Measurements from ENCODE around the gene HDAC7. TPM values are rescaled to one million over a fixed set of nuclear protein-coding genes. Genes with fewer than 3 reads are reported as not detected.
A peak's percentile ranks its signal among the peaks of the same experiment; 100 is the strongest.

Gene HDAC7
- total and polyA plus RNA-seq, 2 of the 13 experiments (the other 11 are each of a cell fraction or from before 2014, with no cell fraction given), result 4.6 to 10.8 TPM

DNA sequence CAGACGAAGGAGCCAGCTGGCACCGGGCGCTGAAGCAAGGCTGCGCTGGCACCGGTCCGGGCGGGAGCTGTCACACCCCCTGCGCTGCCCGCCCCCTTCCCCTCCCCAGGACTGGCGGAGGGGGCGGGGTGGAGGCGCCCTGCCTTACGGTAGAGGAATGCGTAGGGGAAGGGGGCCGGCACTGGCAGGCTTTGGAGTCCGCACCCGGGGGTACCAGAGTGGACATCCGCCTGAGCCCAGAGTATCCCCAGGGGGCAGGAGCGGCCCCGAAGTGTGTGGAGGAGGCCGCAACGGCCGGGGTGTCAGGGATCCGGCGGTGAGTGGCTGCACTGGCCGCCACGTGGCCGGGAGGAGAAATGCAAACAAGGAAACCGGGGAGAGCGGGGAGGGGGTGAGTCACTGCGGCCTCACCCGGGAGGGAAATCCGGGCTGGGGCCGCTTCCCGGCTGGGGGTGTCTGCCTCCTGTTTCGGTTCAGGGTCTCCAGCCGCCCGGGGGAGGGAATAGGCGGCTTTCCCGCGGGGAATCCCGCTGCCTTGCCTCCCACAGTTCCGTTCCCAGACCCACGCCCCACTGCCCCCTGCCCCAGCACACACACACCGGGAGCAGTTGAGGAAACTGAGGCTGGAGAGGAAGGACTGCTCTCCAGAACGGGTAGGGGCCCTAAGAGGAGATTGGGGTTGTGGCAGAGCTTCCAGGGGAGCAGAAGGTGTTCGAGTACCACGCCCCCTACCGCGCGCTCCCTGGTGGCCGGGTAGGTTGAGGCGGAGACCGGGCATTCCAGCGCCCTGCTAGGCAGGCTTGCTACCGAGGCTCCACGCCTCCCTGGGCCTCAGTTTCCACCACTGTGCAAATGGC is 60.6 kb downstream of the HDAC7 start, which contains the start of gene RAPGEF3 (continued):
- TF ChIP-seq, protein P1, sequence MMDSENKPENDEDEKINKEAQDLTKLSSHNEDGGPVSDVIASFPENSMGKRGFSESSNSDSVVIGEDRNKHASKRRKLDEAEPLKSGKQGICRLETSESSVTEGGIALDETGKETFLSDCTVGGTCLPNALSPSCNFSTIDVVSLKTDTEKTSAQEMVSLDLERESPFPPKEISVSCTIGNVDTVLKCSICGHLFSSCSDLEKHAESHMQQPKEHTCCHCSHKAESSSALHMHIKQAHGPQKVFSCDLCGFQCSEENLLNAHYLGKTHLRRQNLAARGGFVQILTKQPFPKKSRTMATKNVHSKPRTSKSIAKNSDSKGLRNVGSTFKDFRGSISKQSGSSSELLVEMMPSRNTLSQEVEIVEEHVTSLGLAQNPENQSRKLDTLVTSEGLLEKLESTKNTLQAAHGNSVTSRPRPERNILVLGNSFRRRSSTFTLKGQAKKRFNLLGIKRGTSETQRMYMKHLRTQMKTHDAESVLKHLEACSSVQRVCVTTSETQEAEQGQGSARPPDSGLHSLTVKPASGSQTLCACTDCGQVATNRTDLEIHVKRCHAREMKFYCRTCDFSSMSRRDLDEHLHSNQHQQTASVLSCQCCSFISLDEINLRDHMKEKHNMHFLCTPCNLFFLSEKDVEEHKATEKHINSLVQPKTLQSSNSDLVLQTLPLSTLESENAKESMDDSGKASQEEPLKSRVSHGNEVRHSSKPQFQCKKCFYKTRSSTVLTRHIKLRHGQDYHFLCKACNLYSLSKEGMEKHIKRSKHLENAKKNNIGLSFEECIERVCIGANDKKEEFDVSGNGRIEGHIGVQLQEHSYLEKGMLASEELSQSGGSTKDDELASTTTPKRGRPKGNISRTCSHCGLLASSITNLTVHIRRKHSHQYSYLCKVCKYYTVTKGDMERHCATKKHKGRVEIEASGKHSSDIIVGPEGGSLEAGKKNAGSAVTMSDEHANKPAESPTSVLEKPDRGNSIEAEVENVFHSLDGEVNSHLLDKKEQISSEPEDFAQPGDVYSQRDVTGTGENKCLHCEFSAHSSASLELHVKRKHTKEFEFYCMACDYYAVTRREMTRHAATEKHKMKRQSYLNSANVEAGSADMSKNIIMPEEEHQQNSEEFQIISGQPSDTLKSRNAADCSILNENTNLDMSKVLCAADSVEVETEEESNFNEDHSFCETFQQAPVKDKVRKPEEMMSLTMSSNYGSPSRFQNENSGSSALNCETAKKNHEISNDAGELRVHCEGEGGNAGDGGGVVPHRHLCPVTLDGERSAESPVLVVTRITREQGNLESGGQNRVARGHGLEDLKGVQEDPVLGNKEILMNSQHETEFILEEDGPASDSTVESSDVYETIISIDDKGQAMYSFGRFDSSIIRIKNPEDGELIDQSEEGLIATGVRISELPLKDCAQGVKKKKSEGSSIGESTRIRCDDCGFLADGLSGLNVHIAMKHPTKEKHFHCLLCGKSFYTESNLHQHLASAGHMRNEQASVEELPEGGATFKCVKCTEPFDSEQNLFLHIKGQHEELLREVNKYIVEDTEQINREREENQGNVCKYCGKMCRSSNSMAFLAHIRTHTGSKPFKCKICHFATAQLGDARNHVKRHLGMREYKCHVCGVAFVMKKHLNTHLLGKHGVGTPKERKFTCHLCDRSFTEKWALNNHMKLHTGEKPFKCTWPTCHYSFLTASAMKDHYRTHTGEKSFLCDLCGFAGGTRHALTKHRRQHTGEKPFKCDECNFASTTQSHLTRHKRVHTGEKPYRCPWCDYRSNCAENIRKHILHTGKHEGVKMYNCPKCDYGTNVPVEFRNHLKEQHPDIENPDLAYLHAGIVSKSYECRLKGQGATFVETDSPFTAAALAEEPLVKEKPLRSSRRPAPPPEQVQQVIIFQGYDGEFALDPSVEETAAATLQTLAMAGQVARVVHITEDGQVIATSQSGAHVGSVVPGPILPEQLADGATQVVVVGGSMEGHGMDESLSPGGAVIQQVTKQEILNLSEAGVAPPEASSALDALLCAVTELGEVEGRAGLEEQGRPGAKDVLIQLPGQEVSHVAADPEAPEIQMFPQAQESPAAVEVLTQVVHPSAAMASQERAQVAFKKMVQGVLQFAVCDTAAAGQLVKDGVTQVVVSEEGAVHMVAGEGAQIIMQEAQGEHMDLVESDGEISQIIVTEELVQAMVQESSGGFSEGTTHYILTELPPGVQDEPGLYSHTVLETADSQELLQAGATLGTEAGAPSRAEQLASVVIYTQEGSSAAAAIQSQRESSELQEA (CRISPR knock-in tag; IDR thresholded peaks at IDR 0.05; ENCODE audit: not compliant biosample characterization), result peak; percentile 38

DNA sequence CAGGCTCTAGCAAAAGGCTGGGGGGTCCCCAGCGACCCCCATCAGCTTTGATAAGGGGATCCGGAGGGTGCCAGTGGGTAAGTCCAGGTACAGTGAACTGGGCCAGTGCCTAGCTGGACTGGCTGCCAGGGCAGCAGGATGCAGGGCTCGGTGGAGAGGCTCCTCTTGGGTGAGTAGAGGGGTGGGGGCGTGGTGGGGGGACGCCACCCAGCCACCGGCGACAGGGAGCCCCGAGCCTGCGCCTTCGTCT is 61.2 kb downstream of the HDAC7 start:
- no peak overlapping the region for H2AFZ ChIP-seq (ENCODE audit: low read length)
- H3K4me3 ChIP-seq (replicated peaks in 1 of 3; ENCODE audit: insufficient read depth in 1 of 3, low read depth in 2 of 3, low read length in 3 of 3), result peak overlapping the region; percentile 49 to 75 (median 49); a peak in 3 of 6 replicates
- no TSS peak for BruUV-seq (replicated peaks)
- ATAC-seq (no peak), DNase-seq (ENCODE audit: low spot score) (no peak), FAIRE-seq (no peak)
- H3K79me2 ChIP-seq (ENCODE audit: insufficient read depth, low read length), result no peaks in the 10 kb centered on the region
- in situ Hi-C loops (cut with HindIII; ENCODE audit: extremely low pct_ligation_motif_present, low pct_unique_long_range_greater_than_20kb) (no loop called here), intact Hi-C loops (cut with micrococcal nuclease; ENCODE audit: unreplicated experiment) (no loop called here)
- no peaks in the 10 kb centered on the region for H3K9me3 ChIP-seq (ENCODE audit: low read length)
- H3K4me2 ChIP-seq (ENCODE audit: low read depth, low read length), result peak overlapping the region; percentile 83
- no peaks in the 10 kb centered on the region for H3K36me3 ChIP-seq (replicated peaks in 1 of 2; ENCODE audit: control insufficient read depth in 1 of 2, insufficient read depth in 2 of 2, low read length in 2 of 2)
- H3K27me3 ChIP-seq (ENCODE audit: control insufficient read depth in 1 of 2, insufficient read depth in 2 of 2, low read length in 2 of 2), result peaks cover 3 to 48% of the 10 kb centered on the region in 2 experiments; a peak in 4 of 5 replicates
- no peak overlapping the region for H3K27ac ChIP-seq (ENCODE audit: extremely low read length, insufficient read depth, low read length)
- 47% methylated on average over 3 of the region's 10 CpGs for WGBS (ENCODE audit: low lambda C conversion rate)
- ChIA-PET POLR2A (interaction anchor here (2.4 kb wide), 1 partner anchor 14 kb away, joined by 6 read pairs; the partner anchor contains the start of gene SLC48A1), CTCF (ENCODE audit: low intra/inter-chr PET ratio, low total read pairs) (interaction anchor here (0.6 to 2.4 kb wide), 4 partner anchors 9 to 79 kb away, joined by 3 to 14 read pairs (median 3); no protein-coding TSS in a partner anchor)
- peak overlapping the region; percentile 52; the same call in 1 of the 2 replicates for H3K9ac ChIP-seq (ENCODE audit: insufficient read depth, low read depth, low read length)
- no peaks in the 10 kb centered on the region for H4K20me1 ChIP-seq (ENCODE audit: insufficient read depth, low read length)
- TF ChIP-seq HCFC1 (IDR thresholded peaks at IDR 0.05; ENCODE audit: low read depth, low read length) (no peak), ZNF232 (CRISPR knock-in tag; IDR thresholded peaks at IDR 0.05; ENCODE audit: borderline replicate concordance) (no peak), KDM6A (CRISPR knock-in tag; IDR thresholded peaks at IDR 0.05; ENCODE audit: low read depth) (no peak), SALL2 (CRISPR knock-in tag; IDR thresholded peaks at IDR 0.05) (no peak)
- TF ChIP-seq, protein P2, sequence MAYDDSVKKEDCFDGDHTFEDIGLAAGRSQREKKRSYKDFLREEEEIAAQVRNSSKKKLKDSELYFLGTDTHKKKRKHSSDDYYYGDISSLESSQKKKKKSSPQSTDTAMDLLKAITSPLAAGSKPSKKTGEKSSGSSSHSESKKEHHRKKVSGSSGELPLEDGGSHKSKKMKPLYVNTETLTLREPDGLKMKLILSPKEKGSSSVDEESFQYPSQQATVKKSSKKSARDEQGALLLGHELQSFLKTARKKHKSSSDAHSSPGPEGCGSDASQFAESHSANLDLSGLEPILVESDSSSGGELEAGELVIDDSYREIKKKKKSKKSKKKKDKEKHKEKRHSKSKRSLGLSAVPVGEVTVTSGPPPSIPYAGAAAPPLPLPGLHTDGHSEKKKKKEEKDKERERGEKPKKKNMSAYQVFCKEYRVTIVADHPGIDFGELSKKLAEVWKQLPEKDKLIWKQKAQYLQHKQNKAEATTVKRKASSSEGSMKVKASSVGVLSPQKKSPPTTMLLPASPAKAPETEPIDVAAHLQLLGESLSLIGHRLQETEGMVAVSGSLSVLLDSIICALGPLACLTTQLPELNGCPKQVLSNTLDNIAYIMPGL (CRISPR knock-in tag; IDR thresholded peaks at IDR 0.05; ENCODE audit: borderline replicate concordance in 1 of 2, low read depth in 1 of 2), result peak in 1 of 2 experiments; percentile 7; a peak in 1 of 4 replicates
- TF ChIP-seq, protein P3, sequence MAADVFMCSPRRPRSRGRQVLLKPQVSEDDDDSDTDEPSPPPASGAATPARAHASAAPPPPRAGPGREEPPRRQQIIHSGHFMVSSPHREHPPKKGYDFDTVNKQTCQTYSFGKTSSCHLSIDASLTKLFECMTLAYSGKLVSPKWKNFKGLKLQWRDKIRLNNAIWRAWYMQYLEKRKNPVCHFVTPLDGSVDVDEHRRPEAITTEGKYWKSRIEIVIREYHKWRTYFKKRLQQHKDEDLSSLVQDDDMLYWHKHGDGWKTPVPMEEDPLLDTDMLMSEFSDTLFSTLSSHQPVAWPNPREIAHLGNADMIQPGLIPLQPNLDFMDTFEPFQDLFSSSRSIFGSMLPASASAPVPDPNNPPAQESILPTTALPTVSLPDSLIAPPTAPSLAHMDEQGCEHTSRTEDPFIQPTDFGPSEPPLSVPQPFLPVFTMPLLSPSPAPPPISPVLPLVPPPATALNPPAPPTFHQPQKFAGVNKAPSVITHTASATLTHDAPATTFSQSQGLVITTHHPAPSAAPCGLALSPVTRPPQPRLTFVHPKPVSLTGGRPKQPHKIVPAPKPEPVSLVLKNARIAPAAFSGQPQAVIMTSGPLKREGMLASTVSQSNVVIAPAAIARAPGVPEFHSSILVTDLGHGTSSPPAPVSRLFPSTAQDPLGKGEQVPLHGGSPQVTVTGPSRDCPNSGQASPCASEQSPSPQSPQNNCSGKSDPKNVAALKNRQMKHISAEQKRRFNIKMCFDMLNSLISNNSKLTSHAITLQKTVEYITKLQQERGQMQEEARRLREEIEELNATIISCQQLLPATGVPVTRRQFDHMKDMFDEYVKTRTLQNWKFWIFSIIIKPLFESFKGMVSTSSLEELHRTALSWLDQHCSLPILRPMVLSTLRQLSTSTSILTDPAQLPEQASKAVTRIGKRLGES (CRISPR knock-in tag; IDR thresholded peaks at IDR 0.05; ENCODE audit: borderline replicate concordance), result no peak
- peaks cover 21% of the 10 kb centered on the region for H3K4me1 ChIP-seq (ENCODE audit: insufficient read depth, low read length)

All from HepG2 (cell line).